HepG2 (cell line): ENCODE data around the gene PDE3B. TPM values are rescaled to one million over a fixed set of nuclear protein-coding genes. Genes with fewer than 3 reads are reported as not detected.

Experiments
- BRF2 ChIP-seq: sonication (generic); formaldehyde crosslinking; IDR thresholded peaks from 2 replicates; pipeline ENCODE4 v1.8.1; 2022; ENCODE audit warnings: mild to moderate bottlenecking, missing genetic modification reagents
- GATAD1 ChIP-seq: IDR thresholded peaks from 2 replicates; pipeline ENCODE4 v1.6.1; 2016; ENCODE audit warnings: missing genetic modification reagents, missing compliant biosample characterization
- HNRNPLL ChIP-seq: fragments of 200-400 bp; formaldehyde crosslinking; IDR thresholded peaks from 2 replicates; pipeline ENCODE4 v1.6.1; 2017; ENCODE audit warnings: mild to moderate bottlenecking, low read depth, low read length; ENCODE audit not compliant: poor library complexity, severe bottlenecking
- KDM6A ChIP-seq: IDR thresholded peaks from 2 replicates; pipeline ENCODE4 v1.6.1; 2016; ENCODE audit warnings: low read depth
- MAZ ChIP-seq, 2 experiments: sonication (generic) in 1 of 2; formaldehyde crosslinking in 1 of 2; IDR thresholded peaks; 2 replicates each; pipeline versions ENCODE4 v1.5.0 to v1.6.1; 2012 to 2020; ENCODE audit warnings: low read depth in 2 of 2, mild to moderate bottlenecking in 2 of 2, borderline replicate concordance in 1 of 2, improper control_type of control experiment in 1 of 2, low read length in 1 of 2, missing genetic modification reagents in 1 of 2, moderate library complexity in 1 of 2
- NKX3-1 ChIP-seq: sonication (generic); formaldehyde crosslinking; IDR thresholded peaks from 2 replicates; pipeline ENCODE4 v1.5.0; 2020; ENCODE audit warnings: missing genetic modification reagents
- PTBP1 ChIP-seq: fragments of 200-400 bp; formaldehyde crosslinking; IDR thresholded peaks from 2 replicates; pipeline ENCODE4 v1.6.1; 2018; ENCODE audit warnings: low read length, low read depth; ENCODE audit not compliant: poor library complexity, severe bottlenecking
- REPIN1 ChIP-seq: sonication (generic); formaldehyde crosslinking; IDR thresholded peaks from 2 replicates; pipeline ENCODE4 v1.8.0; 2022; ENCODE audit warnings: missing genetic modification reagents, low read depth, mild to moderate bottlenecking, borderline replicate concordance
- SAFB2 ChIP-seq: sonication (generic); formaldehyde crosslinking; IDR thresholded peaks from 2 replicates; pipeline ENCODE4 v1.5.1; 2020; ENCODE audit warnings: missing genetic modification reagents, low read depth, mild to moderate bottlenecking, borderline replicate concordance
- TMF1 ChIP-seq: sonication (generic); formaldehyde crosslinking; IDR thresholded peaks from 2 replicates; pipeline ENCODE4 v1.8.1; 2022; ENCODE audit warnings: low read depth, missing genetic modification reagents
- ZBTB21 ChIP-seq: sonication (generic); formaldehyde crosslinking; IDR thresholded peaks from 2 replicates; pipeline ENCODE4 v1.4.0; 2020; ENCODE audit warnings: missing genetic modification reagents
- ZFP62 ChIP-seq: sonication (generic); formaldehyde crosslinking; IDR thresholded peaks from 2 replicates; pipeline ENCODE4 v1.4.0; 2020; ENCODE audit warnings: missing genetic modification reagents
- ZHX2 ChIP-seq, 2 experiments: sonication (generic) in 1 of 2; formaldehyde crosslinking in 1 of 2; IDR thresholded peaks; 2 replicates each; pipeline versions ENCODE4 v1.6.1 to v1.9.0; 2014 to 2022; ENCODE audit warnings: antibody characterized with exemption in 1 of 2, borderline replicate concordance in 1 of 2, inconsistent platforms in 1 of 2, low read depth in 1 of 2, missing genetic modification reagents in 1 of 2
- ZNF224 ChIP-seq: sonication (generic); formaldehyde crosslinking; IDR thresholded peaks from 2 replicates; pipeline ENCODE4 v1.5.0; 2020; ENCODE audit warnings: mild to moderate bottlenecking, missing genetic modification reagents
- ZNF430 ChIP-seq: sonication (generic); formaldehyde crosslinking; IDR thresholded peaks from 2 replicates; pipeline ENCODE4 v1.9.0; 2021; ENCODE audit warnings: mild to moderate bottlenecking, missing genetic modification reagents
- ZNF570 ChIP-seq: sonication (generic); formaldehyde crosslinking; IDR thresholded peaks from 2 replicates; pipeline ENCODE4 v1.4.0; 2020; ENCODE audit warnings: mild to moderate bottlenecking, missing genetic modification reagents, borderline replicate concordance
- polyA plus RNA-seq, 8 experiments: library from polyadenylated mRNA; depleted of rRNA in 3 of 8; stranded (reverse) in 7 of 8; unstranded in 1 of 8; fragments of >200 nt; fragmentation: Illumina TruSeq in 4 of 8; extraction: Trizol in 4 of 8; gene quantifications; 2 replicates each; pipeline versions ENCODE4 v1.2.1 to v1.2.3, GENCODE V29; 2011 to 2016; ENCODE audit warnings: low read depth in 4 of 8, missing spikeins in 1 of 8, mixed read lengths in 1 of 8; ENCODE audit not compliant: insufficient read depth in 1 of 8
- total RNA-seq, 5 experiments: library from RNA; depleted of rRNA; stranded (reverse); fragments of >200 nt; fragmentation: Illumina TruSeq; extraction: Trizol; gene quantifications; 2 replicates each; pipeline ENCODE4 v1.2.3, GENCODE V29; 2016; ENCODE audit warnings: low read depth in 1 of 5
- TF ChIP-seq, protein P1 (sequence below): sonication (generic); formaldehyde crosslinking; IDR thresholded peaks from 2 replicates; pipeline ENCODE4 v1.4.0; 2020; ENCODE audit warnings: mild to moderate bottlenecking, missing genetic modification reagents, borderline replicate concordance

PDE3B gene
- total and polyA plus RNA-seq, 2 of the 13 experiments (the other 11 are each of a cell fraction or from before 2014, with no cell fraction given), result 14.1 to 26.5 TPM

GRCh38 chr11:14619603-14620531 lies 23.7 kb upstream of the PDE3B start (continued):
- no peak for TF ChIP-seq SAFB2 (CRISPR knock-in tag)
- peak; percentile 63; the same call in 1 of the 2 replicates for TF ChIP-seq REPIN1 (CRISPR knock-in tag)
- TF ChIP-seq, protein P1, sequence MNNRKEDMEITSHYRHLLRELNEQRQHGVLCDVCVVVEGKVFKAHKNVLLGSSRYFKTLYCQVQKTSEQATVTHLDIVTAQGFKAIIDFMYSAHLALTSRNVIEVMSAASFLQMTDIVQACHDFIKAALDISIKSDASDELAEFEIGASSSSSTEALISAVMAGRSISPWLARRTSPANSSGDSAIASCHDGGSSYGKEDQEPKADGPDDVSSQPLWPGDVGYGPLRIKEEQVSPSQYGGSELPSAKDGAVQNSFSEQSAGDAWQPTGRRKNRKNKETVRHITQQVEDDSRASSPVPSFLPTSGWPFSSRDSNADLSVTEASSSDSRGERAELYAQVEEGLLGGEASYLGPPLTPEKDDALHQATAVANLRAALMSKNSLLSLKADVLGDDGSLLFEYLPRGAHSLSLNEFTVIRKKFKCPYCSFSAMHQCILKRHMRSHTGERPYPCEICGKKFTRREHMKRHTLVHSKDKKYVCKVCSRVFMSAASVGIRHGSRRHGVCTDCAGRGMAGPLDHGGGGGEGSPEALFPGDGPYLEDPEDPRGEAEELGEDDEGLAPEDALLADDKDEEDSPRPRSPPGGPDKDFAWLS (CRISPR knock-in tag), result no peak
- TF ChIP-seq ZNF570, result no peak
- no peak for TF ChIP-seq HNRNPLL
- no peak for TF ChIP-seq PTBP1
- TF ChIP-seq NKX3-1, result no peak
- TF ChIP-seq ZNF224, result no peak
- TF ChIP-seq TMF1, result no peak
- peak; percentile 49 for TF ChIP-seq KDM6A
- no peak for TF ChIP-seq MAZ (IDR thresholded peaks at IDR 0.05; ENCODE audit: borderline replicate concordance, low read depth, low read length)
- TF ChIP-seq MAZ (CRISPR knock-in tag; IDR thresholded peaks at IDR 0.05; ENCODE audit: low read depth), result no peak
- no peak for TF ChIP-seq BRF2 (CRISPR knock-in tag)
- no peak; the same call in 1 of the 2 replicates for TF ChIP-seq GATAD1 (CRISPR knock-in tag)
- no peak for TF ChIP-seq ZHX2 (IDR thresholded peaks at IDR 0.05; ENCODE audit: low read depth)
- TF ChIP-seq ZHX2 (CRISPR knock-in tag; IDR thresholded peaks at IDR 0.05; ENCODE audit: borderline replicate concordance), result no peak
- TF ChIP-seq ZFP62 (CRISPR knock-in tag), result no peak
- TF ChIP-seq ZBTB21 (CRISPR knock-in tag), result peak; percentile 23; the same call in 1 of the 2 replicates
- no peak for TF ChIP-seq ZNF430 (CRISPR knock-in tag)
